HK-2 (cell line): ENCODE data around the gene CEP19.
"Not testable (repeated sequence)": the region's sequence is repeated elsewhere in the genome, so short reads cannot be mapped to it uniquely, and the experiment has no call there.

Experiments used
- DNase-seq: peaks from one replicate; pipeline ENCODE4 v3.0.0-alpha.2; 2018; ENCODE audit not compliant: unreplicated experiment

The CEP19 gene, protein sequence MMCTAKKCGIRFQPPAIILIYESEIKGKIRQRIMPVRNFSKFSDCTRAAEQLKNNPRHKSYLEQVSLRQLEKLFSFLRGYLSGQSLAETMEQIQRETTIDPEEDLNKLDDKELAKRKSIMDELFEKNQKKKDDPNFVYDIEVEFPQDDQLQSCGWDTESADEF

GRCh38 chr3:196711838-196712513 lies at the start of gene CEP19, which contains the start of gene PIGX:
CEP19 (minus strand) TSS chr3:196712250; CDS start chr3:196708657, 3,593 bp downstream.
PIGX (plus strand) TSS chr3:196712377.
- peak; percentile 91 for DNase-seq

- no peak for DNase-seq
These were observed 46.1 kb upstream of the CEP19 start for GRCh38 chr3:196757876-196758739.

DNA sequence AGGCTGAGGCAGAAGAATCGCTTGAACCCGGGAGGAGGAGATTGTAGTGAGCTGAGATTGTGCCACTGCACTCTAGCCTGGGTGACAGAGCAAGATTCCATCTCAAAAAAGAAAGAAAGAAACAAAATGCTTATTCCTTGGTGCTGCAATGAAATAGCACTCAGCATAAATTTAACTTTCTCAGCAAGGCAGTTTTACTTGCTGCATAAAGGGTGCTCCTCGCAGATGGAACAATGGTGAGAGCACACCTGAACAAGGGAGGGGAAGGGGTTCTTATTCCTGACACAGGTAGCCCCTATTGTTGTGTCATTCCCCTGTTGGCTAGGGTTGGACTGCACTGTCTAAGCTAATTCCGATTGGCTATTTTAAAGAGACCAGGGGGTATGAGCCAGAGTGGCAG lies 44.7 kb upstream of the CEP19 start:
- DNase-seq: no peak

- no peak for DNase-seq
These were observed 42.3 kb upstream of the CEP19 start for GRCh38 chr3:196754091-196754981.

DNA sequence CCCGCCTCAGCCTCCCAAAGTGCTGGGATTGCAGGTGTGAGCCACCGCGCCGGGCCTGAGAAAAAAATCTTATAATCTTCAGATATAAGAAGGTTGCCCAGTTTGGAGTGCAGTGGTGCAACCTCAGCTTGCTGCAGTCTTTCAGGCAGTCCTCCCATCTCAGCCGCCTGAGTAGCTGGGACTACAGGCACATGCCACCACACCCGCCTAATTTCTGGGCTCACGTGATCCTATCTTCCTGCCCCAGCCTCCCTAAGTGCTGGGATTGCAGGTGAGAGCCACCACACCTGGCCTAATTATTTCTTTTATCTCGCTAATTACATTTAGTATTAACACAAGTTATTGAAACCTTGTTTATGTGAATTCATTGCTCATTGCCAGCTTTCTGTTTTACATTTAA lies 41.2 kb upstream of the CEP19 start:
- no peak for DNase-seq

GRCh38 chr3:196749125-196749524 lies 37.1 kb upstream of the CEP19 start:
- no peak for DNase-seq

GRCh38 chr3:196743569-196743968 lies 31.5 kb upstream of the CEP19 start:
- not testable (repeated sequence) for DNase-seq

DNA sequence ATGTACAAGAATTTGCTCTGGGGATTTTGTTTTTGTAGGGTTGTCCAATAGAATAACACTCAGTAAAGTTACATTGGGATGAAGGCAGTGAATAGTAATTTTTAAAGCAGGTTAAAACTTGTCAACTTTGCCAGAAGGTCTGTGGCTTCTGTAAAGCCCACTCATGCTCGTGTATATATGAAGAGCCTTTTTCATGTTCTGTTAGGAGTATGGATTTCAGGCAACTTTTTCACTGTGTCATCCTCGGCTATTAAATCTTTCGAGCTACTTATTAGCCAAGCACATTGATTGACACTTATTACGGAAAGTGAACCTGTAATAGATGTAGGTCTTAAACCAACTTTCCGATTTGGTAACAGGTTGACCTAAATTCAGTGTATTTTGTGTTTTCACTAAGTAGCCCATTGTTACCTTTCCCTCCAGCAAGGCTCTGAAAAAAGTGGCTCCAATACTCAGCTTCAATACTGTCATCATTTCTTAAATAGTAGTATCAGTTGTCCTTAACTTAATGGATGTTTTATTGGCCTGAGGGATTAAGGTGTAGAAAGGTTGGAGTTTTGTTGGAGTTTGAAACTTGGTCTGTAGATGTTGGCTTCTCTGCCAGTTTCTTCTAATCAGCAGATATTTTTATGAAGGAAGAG lies 29.3 kb upstream of the CEP19 start:
- no peak for DNase-seq

GRCh38 chr3:196740481-196741248 lies 28.6 kb upstream of the CEP19 start:
- DNase-seq: peak; percentile 52

GRCh38 chr3:196739671-196740480 lies 27.8 kb upstream of the CEP19 start, which contains the start of gene PAK2:
PAK2 (plus strand) TSS chr3:196739857; CDS start chr3:196782647, 42,790 bp downstream.
- DNase-seq: peak; percentile 92

- no peak for DNase-seq
These were observed 25.6 kb upstream of the CEP19 start for GRCh38 chr3:196737655-196738054.

DNA sequence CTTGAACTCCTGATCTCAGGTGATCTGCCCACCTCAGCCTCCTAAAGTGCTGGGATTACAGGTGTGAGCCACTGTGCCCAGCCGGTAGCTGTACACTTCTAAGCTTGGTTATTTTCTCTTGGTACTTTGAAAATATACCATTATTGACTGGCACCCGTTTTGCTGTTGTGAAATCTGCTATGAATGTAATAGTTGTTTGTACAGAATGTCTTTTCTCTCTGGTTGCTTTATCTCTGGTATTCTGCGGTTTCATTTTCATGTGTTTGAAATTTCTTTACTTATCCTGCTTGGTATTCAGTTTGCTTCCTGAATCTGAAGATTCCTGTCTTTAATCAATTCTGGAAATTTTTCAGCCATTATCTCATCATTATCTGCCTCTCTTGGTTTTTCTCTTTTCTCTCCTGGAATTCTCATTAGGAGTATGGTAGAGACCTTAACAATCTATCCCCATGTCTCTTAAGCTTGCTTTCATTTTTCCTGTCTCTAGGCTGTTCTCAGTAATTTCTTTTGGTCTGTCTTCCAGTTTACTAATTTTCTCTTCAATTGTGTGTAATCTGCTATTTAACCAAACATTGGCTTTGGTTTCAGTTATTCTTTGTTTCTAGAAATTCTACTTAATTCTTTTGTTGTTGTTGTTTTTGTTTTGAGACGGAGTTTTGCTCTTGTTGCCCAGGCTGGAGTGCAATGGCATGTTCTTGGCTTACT lies 24.8 kb upstream of the CEP19 start:
- no peak for DNase-seq

- no peak for DNase-seq
These were observed 23.7 kb upstream of the CEP19 start for GRCh38 chr3:196735751-196736150.

DNA sequence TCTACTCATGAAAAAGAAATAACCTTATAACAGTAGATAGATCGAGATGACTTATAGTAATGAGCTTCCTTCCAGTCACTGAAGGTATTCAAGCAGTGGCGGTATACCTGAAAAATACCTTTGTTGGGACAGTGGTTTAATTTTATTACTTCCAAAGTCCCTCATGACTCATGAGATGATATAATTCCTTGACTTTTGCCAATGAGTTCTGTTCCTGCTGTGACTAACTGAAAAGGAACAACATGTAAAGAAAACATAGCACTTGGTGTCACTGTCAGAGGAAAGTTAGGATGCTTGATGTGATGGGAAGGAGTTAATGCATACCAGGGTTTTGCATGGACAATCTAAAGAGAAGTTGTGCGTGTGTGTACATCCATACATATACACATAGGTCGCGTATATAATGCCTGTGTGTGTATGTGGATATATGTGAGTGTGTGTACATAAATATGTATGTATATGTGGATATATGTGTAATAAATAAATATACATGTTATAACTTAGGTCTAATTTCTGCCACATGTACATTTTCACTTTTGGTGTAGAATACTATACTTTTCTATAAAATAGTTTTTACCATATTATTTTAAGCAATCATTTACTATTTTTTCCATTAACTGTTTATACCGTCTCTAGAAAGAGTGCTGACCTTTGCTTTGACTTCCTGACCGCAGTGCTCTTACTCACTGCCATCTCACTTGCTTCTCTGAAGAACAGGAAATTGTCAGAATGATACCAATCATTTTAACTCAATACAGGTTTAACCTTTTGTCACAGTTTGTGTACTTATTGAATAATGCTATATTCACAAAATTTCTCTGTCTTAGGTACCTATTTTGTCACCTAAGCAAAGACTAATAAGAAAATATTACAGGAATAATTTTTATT lies 15.0 kb upstream of the CEP19 start:
- DNase-seq: no peak

DNA sequence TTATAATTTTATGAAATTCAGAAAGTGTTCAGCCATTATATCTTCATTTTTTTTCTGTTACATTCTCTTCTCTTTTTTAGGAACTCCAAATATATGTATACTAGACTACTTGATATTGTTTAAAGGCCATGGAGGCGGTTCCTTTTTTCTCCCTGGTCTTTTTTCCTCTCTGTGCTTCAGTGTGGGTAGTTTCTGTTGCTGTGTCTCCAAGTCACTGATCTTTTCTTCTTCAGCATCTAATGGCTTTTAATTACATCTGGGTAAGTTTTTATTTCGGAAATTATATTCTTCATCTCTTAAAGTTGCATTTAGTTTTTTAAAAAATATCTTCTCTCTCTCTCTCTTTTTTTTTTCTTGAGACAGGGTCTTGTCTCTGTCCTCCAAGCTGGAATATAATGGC lies 9.0 kb upstream of the CEP19 start:
- no peak for DNase-seq

DNA sequence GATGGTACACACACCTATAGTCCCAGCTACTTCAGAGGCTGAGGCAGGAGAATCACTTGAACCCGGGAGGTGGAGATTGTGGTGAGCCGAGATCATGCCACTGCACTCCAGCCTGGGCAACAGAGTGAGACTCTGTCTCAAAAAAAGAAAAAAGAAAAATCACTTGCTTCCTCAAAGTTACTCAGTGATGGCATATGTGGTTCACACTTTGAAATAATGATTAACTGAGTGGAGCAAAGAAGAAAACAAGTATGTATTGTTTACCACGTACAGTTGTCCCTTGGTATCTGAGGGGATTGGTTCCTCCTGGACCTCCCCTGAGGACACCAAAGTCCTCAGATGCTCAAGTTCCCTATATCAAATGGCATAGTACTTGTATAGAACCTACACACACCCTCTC lies 5.1 kb upstream of the CEP19 start:
- not testable (repeated sequence) for DNase-seq

DNA sequence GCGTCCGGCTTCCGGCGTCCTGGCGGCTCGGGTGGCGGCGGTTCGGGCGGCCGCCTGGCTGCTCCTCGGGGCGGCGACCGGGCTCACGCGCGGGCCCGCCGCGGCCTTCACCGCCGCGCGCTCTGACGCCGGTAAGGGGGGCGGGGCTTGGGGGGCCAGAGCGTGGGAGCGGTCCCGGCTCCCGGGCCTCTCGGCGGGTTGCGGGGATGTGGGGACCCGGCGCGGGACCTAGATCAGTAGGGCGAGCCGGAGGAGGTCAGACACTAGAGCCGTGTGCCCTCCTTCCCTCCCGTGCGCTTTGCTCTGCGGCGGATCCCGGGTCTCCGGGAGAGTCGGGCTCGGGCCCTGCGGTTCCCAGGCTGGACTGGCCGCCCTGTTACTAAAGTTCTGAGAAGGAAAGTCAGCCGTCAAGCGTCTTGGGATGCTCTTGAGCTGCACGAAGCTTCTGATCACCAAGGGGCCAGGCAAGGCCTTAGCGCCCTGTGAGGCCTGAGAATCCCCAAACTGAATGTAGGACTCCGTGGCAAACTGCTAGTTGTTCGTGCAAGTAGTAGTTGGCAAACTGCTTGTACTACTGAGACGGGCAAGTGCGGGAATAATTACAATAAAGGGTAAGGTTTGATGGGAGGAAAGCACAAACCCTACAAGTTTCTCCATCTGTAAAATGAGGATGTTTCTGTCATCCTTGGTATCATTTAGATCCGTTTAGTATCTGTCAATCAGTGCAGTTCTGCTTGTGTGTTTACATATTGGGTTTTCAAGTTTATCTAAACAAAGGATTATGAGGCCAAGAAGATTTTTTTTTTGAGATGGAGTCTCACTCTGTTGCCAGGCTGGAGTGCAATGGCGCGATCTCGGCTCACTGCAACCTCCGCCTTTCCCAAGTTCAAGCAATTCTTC lies 714 bp upstream of the CEP19 start:
- no peak for DNase-seq
